H1 (cell line): ENCODE results near the gene TMC6. TPM values are rescaled to one million over a fixed set of nuclear protein-coding genes. Genes with fewer than 3 reads are reported as not detected.

Experiments
- BRCA1 ChIP-seq: IDR thresholded peaks from 2 replicates; pipeline ENCODE4 v1.6.1; 2012; ENCODE audit warnings: low read depth, low read length, improper control_type of control experiment
- CEBPB ChIP-seq: IDR thresholded peaks from 2 replicates; pipeline ENCODE4 v1.6.1; 2012; ENCODE audit warnings: low read depth, low read length
- KDM5A ChIP-seq: fragments of 200-600 bp; IDR thresholded peaks from 2 replicates; pipeline ENCODE4 v1.7.1; 2012; ENCODE audit warnings: mild to moderate bottlenecking, low read length, inconsistent platforms, mixed read lengths
- NANOG ChIP-seq: IDR thresholded peaks from 2 replicates; pipeline ENCODE4 v1.6.1; 2011; ENCODE audit warnings: low read length, low read depth, mild to moderate bottlenecking, inconsistent platforms; ENCODE audit not compliant: insufficient read depth, poor library complexity, severe bottlenecking
- TAF7 ChIP-seq: optimal IDR thresholded peaks from 2 replicates; pipeline ENCODE3; 2011; ENCODE audit warnings: low read depth, mild to moderate bottlenecking, inconsistent platforms, low read length, moderate library complexity, borderline replicate concordance
- polyA plus RNA-seq, 7 experiments: library from polyadenylated mRNA; depleted of rRNA in 3 of 7; stranded (reverse) in 5 of 7; unstranded in 2 of 7; fragments of >200 nt in 5 of 7; fragments of 200-250 nt in 2 of 7; gene quantifications; 1 replicate in 5 of 7; 2 replicates in 1 of 7; 4 replicates in 1 of 7; pipeline versions ENCODE4 v1.2.1 to v1.2.3, GENCODE V29; 2011 to 2013; ENCODE audit warnings: missing spikeins in 2 of 7, mixed read lengths in 2 of 7
- total RNA-seq: library from RNA; stranded (reverse); fragmentation: NEBNext Ultra II Directional; extraction: Animal tissue kit (Norgen Biotek cat#: 25700); gene quantifications from 2 replicates; pipeline ENCODE4 v1.2.1, GENCODE V29; 2021
- TF ChIP-seq, protein P1 (sequence below): fragments of 300-600 bp; sonication (generic); IDR thresholded peaks from 2 replicates; pipeline ENCODE4 v1.7.1; 2012; ENCODE audit warnings: low read length, moderate library complexity, mild to moderate bottlenecking, inconsistent platforms; ENCODE audit not compliant: insufficient replicate concordance

The TMC6 gene
- total and polyA plus RNA-seq, 2 of the 8 experiments (the other 6 are each of a cell fraction or from before 2014, with no cell fraction given) = 39.4 to 77.6 TPM

DNA sequence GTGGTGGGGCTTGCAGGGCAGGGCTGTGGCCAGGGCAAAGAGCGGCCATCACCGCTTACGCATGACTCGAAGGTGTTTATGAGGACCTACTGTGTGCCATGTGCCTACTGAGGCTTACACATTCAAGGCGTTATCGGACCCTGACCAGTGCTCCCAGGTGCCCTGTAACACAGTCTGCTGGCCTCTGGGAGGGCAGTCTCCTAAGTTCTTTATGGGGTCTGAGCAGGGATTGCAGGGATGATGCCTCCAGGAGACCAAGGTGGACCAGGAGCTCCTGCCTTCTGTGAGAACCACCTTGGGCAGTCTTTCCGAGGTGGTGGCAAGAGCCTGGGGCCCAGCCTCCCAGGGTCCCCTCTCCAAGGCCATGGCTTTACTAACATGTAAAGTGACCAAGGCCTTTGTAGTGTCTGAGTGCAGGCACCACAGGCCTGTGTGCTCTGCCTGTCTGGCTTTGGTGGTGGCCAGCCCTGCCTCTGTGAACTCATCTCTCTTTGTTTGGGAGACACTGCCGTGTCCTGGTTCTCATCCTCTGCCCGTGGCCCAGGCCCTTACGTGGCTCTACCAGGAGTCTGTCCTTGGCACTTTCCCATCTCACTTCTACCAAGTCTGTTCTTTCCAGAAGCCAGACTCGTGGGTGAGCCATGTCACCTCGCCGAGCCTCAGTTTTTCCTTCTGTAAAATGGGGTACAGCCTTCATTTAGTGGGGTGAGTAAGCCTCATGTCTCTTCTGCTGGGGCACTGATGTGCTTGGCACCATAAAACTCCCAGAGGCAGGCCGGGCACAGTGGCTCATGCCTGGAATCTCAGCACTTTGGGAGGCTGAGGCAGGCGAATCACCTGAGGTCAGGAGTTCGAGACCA is 36.4 kb upstream of the TMC6 start (continued):
- TF ChIP-seq, protein P1, sequence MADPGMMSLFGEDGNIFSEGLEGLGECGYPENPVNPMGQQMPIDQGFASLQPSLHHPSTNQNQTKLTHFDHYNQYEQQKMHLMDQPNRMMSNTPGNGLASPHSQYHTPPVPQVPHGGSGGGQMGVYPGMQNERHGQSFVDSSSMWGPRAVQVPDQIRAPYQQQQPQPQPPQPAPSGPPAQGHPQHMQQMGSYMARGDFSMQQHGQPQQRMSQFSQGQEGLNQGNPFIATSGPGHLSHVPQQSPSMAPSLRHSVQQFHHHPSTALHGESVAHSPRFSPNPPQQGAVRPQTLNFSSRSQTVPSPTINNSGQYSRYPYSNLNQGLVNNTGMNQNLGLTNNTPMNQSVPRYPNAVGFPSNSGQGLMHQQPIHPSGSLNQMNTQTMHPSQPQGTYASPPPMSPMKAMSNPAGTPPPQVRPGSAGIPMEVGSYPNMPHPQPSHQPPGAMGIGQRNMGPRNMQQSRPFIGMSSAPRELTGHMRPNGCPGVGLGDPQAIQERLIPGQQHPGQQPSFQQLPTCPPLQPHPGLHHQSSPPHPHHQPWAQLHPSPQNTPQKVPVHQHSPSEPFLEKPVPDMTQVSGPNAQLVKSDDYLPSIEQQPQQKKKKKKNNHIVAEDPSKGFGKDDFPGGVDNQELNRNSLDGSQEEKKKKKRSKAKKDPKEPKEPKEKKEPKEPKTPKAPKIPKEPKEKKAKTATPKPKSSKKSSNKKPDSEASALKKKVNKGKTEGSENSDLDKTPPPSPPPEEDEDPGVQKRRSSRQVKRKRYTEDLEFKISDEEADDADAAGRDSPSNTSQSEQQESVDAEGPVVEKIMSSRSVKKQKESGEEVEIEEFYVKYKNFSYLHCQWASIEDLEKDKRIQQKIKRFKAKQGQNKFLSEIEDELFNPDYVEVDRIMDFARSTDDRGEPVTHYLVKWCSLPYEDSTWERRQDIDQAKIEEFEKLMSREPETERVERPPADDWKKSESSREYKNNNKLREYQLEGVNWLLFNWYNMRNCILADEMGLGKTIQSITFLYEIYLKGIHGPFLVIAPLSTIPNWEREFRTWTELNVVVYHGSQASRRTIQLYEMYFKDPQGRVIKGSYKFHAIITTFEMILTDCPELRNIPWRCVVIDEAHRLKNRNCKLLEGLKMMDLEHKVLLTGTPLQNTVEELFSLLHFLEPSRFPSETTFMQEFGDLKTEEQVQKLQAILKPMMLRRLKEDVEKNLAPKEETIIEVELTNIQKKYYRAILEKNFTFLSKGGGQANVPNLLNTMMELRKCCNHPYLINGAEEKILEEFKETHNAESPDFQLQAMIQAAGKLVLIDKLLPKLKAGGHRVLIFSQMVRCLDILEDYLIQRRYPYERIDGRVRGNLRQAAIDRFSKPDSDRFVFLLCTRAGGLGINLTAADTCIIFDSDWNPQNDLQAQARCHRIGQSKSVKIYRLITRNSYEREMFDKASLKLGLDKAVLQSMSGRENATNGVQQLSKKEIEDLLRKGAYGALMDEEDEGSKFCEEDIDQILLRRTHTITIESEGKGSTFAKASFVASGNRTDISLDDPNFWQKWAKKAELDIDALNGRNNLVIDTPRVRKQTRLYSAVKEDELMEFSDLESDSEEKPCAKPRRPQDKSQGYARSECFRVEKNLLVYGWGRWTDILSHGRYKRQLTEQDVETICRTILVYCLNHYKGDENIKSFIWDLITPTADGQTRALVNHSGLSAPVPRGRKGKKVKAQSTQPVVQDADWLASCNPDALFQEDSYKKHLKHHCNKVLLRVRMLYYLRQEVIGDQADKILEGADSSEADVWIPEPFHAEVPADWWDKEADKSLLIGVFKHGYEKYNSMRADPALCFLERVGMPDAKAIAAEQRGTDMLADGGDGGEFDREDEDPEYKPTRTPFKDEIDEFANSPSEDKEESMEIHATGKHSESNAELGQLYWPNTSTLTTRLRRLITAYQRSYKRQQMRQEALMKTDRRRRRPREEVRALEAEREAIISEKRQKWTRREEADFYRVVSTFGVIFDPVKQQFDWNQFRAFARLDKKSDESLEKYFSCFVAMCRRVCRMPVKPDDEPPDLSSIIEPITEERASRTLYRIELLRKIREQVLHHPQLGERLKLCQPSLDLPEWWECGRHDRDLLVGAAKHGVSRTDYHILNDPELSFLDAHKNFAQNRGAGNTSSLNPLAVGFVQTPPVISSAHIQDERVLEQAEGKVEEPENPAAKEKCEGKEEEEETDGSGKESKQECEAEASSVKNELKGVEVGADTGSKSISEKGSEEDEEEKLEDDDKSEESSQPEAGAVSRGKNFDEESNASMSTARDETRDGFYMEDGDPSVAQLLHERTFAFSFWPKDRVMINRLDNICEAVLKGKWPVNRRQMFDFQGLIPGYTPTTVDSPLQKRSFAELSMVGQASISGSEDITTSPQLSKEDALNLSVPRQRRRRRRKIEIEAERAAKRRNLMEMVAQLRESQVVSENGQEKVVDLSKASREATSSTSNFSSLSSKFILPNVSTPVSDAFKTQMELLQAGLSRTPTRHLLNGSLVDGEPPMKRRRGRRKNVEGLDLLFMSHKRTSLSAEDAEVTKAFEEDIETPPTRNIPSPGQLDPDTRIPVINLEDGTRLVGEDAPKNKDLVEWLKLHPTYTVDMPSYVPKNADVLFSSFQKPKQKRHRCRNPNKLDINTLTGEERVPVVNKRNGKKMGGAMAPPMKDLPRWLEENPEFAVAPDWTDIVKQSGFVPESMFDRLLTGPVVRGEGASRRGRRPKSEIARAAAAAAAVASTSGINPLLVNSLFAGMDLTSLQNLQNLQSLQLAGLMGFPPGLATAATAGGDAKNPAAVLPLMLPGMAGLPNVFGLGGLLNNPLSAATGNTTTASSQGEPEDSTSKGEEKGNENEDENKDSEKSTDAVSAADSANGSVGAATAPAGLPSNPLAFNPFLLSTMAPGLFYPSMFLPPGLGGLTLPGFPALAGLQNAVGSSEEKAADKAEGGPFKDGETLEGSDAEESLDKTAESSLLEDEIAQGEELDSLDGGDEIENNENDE = no peak
- TF ChIP-seq CEBPB (no peak), BRCA1 (no peak), NANOG (no peak), KDM5A (no peak), TAF7 (no peak)
- TF ChIP-seq, all 59 proteins: peak for 0
